NCI-H128 (cell line): Measurements from ENCODE around the gene PLAAT4.
A peak's percentile ranks its signal among the peaks of the same experiment; 100 is the strongest.
"Not testable (repeated sequence)": the region's sequence is repeated elsewhere in the genome, so short reads cannot be mapped to it uniquely, and the experiment has no call there.

Experiments used
- DNase-seq: peaks from one replicate; lab custom pipeline; 2025; ENCODE audit not compliant: unreplicated experiment; lab: John Stamatoyannopoulos, UW

Gene PLAAT4

GRCh38 chr11:63537293-63538101, 889 bp downstream of the PLAAT4 start:
- peak; percentile 6 for DNase-seq

GRCh38 chr11:63542506-63542905, 5.9 kb downstream of the PLAAT4 start:
- not testable (repeated sequence) for DNase-seq

DNA sequence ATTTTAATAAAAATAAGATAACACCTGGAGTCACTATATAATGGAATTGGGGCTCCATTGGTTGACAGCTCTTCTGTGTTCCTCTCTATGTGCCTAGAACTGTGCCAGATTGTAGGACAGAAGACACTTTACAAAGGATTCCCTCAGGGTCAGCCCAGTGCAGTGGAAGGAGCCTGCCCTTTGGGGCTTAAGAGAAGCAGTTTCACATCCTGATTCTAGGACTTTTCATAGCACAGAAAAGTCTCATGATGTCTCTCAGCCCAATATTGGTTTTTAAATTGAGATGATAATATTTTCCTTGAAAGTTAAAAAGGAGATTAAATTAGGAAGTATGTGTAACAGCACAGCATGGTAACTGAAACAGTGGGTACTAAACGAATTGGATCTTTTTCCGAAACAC, 7.1 kb downstream of the PLAAT4 start:
- no peak for DNase-seq

DNA sequence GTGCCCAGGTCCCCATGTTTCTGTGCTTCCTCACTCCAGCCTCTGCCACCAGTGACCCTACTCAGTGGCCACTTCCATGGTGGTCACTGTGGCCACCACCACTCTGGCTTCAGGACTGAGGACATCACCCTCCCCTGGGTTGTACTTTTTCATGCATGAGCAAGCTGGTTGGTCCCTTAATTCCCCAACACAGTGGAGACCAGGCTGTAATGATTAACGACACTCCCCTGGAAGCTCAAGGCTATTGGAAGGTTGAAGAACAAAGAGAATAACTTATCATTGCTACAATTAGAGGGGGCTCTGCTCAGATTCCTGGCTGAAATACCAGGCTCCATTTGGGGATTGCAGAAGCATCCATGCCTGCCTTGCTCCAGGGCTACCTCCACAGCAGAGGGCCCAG, 10.5 kb downstream of the PLAAT4 start:
- DNase-seq, result no peak

DNA sequence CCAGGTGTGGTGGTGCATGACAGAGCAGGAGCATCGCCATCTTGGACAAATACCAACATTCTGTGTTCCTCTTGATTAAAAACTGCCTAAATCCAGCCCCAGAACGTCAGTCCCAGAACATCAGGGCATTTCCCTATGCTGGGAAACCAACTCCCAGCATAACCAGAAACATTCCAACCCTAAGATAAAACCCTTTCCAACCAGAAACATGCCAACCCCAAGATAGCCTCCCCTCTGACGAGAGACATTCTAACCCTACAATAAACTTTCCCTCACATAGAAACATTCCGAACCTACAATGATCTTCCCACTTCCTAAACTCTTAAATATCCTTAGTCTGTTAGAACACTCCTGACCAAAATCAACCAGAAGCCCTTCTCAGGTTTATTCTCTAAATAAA, 11.6 kb downstream of the PLAAT4 start:
- no peak for DNase-seq

- DNase-seq, result no peak
Observed at GRCh38 chr11:63549411-63549810, 12.8 kb downstream of the PLAAT4 start.

- not testable (repeated sequence) for DNase-seq
Observed at GRCh38 chr11:63550156-63550700, 13.6 kb downstream of the PLAAT4 start.

DNA sequence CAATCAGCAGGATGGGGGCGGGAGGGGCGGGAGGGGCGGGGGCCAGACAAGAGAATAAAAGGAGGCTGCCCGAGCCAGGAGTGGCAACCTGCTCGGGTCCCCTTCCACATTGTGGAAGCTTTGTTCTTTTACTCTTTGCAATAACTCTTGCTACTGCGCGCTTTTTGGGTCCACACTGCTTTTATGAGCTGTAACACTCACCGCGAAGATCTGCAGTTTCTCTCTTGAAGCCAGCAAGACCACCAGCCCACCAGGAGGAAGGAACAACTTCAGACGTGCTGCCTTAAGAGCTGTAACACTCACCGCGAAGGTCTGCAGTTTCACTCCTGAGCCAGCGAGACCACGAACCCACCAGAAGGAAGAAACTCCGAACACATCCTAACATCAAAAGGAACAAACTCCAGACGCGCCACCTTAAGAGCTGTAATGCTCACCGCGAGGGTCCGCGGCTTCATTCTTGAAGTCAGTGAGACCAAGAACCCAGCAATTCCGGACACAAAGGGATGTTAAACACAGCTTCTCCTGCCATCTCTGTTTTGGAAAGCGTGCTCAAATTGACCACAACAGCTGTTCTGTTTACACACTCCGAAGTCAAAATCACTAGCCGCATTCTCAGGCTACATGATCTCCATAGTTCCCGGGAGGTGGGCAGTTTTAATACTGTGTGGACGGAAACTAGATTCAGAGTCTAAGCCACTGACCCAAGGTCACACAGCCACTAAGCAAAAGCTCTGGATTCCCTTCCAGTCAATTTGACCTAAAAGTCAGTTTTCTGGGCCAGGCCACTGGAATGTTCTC, 14.7 kb downstream of the PLAAT4 start:
- DNase-seq, result no peak

DNA sequence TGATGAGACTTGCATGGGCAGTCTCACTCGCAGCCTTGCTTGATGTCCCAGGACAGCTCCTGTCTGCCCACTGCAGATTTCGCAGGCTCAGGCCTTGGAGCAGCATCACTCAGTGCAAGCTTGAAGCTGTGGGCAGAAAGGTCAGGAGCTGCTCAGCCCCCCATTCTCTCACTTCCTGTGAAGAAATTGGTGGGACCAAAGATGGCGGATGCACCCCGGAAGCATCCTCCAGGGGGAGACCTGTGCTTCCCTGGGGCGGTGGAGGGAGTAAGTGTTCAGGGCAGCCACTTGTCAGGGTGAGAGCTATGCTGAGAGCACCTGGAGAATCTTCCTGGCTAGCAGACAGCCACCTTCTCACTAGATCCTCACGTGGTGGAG, 15.3 kb downstream of the PLAAT4 start:
- no peak for DNase-seq

GRCh38 chr11:63552921-63553320, 16.3 kb downstream of the PLAAT4 start:
- no peak for DNase-seq

- no peak for DNase-seq
Observed at GRCh38 chr11:63553759-63554158, 17.2 kb downstream of the PLAAT4 start.

GRCh38 chr11:63554877-63555223, 18.2 kb downstream of the PLAAT4 start:
- DNase-seq, result no peak

- no peak for DNase-seq
Observed at GRCh38 chr11:63556404-63557013, 19.9 kb downstream of the PLAAT4 start.

- DNase-seq, result no peak
Observed at GRCh38 chr11:63557570-63557969, 21.0 kb downstream of the PLAAT4 start.

DNA sequence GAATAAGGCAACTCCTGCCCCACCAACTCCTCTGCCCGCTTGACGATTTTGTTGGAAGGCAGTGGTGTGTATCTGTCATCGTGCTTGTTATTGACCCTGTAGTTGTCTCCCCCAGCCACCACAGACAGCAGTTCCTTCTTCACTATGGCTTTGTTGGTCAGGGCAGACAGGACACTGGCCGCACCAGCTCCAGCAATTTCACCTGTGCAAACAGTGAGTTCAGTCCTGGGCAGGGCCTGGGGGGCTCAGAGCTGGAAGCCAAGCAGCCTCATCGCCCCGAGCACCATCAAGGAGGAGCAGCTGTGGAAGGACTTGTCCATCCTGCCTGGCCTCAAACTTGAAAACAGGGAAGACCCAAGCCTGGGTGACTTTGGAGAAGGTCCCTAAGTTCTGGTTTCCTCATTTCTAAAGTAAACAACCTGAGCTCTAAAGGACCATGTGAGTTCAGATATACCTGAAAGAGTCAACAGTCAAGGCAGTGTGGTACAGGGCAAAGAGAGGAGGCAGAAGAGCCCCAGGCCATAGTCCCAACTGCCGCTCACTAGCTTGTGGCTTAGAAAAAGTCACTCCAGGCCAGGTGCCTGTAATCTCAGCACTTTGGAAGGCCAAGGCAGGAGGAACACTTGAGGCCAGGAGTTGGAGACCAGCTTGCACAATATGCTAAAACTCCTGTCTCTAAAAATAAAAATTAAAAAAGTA, 22.0 kb downstream of the PLAAT4 start:
- DNase-seq, result no peak

DNA sequence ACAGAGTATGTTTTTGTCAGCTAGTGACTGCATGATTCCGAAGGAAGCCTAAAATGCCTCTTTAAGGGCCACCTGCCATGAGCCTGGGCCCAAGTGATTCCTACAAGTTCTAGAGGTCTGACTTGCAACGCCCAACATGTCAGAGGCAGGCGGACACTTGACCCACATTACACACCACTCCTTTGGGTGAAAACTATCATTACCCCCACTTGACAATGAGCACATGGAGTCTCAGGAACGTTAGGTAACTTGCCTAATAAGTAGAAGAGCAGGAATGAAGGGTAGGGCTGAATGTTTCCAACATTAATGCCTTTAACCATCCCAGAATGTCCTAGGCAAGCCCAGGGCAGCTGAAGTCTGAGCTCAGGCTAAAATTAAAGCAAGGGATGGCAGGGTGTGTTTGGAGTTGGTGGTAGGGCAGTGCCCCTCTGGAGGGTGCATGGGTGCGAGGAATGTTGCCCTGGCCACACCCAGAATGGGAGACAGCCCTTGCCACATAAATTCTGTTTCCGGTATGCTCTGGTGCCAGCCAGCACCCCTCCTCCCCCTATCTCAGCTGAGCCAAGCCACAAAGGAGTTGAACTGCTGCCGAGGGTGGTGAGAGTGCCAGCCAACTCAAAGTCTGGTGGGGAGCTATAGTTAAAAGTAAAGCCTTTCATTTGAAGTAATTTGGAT, 24.0 kb downstream of the PLAAT4 start:
- DNase-seq, result no peak

DNA sequence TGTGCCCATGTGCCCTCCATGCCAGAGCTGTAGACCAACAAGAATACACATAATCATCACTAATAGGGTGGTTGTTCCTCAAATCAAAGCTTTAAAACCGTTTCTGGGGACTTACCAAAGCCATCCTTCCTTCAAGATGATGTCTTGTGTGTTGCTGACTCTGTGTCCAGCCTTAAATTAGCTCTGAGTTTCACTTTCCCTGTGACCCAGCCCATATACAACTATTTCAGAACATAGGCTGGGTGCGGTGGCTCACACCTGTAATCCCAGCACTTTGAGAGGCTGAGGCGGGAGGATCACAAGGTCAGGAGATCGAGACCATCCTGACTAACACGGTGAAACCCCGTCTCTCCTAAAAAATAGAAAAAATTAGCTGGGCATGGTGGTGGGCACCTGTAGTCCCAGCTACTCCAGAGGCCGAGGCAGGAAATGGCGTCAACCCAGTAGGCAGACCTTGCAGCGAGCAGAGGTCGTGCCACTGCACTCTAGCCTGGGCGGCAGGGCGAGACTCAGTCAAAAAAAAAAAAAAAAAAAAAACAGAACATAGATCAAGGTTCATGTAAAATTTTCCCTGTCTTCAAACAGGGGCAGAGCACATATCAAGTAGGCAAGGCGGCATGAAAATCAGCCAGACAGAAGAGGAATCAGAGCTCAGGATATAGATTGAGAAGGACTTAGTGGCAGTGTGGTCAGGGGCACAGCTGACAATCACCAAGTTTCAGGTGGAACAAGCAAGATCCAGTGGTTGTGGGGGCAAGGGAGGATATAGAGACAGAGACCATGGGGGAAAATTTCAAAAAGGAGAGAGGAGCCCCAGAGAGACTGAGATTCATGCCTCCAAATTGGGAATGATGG, 26.8 kb downstream of the PLAAT4 start, which contains the start of gene PLAAT2:
Gene PLAAT2, minus strand, starts transcription at position 179 of the 855 bp plus-strand sequence. Its CDS starts 55 bp downstream, at position 124.
- DNase-seq, result no peak

- no peak for DNase-seq
Observed at GRCh38 chr11:63564056-63564774, 27.6 kb downstream of the PLAAT4 start.
